OCI-LY3 (cell line): ENCODE data around the gene POLE3.

Experiments used
- H2AFZ ChIP-seq: fragments of 200-600, 300-600 bp; shearing (Covaris generic); 2 replicates; pipeline ENCODE4 v1.6.0; 2014; ENCODE audit warnings: antibody characterized with exemption, low read depth, low read length
- H3K27ac ChIP-seq: fragments of 200-600, 300-600 bp; sonication (generic); 2 replicates; pipeline ENCODE4 v1.5.1; 2014; ENCODE audit warnings: mild to moderate bottlenecking, low read length, moderate library complexity, mixed read lengths
- H3K27me3 ChIP-seq: fragments of 200-600, 300-600 bp; sonication (generic); 2 replicates; pipeline ENCODE4 v1.6.1; 2014; ENCODE audit warnings: low read depth, low read length, mixed read lengths
- H3K36me3 ChIP-seq: fragments of 200-600, 300-600 bp; sonication (generic); replicated peaks from 2 replicates; pipeline ENCODE3; 2014; ENCODE audit warnings: low read depth, low read length, mixed read lengths
- H3K4me1 ChIP-seq: fragments of 300-600, 200-600 bp; sonication (generic); 2 replicates; pipeline ENCODE4 v1.6.1; 2014; ENCODE audit warnings: low read length, mixed read lengths
- H3K4me2 ChIP-seq: fragments of 200-600, 300-600 bp; sonication (generic); 2 replicates; pipeline ENCODE4 v1.6.1; 2014; ENCODE audit warnings: low read length, mixed read lengths
- H3K4me3 ChIP-seq: fragments of 300-600, 200-600 bp; sonication (generic); 2 replicates; pipeline ENCODE4 v1.5.1; 2014; ENCODE audit warnings: antibody characterized with exemption, mild to moderate bottlenecking, low read length, moderate library complexity
- H3K79me2 ChIP-seq: fragments of 300-600, 200-600 bp; shearing (Covaris generic); 2 replicates; pipeline ENCODE4 v1.6.1; 2014; ENCODE audit warnings: mild to moderate bottlenecking, low read length, mixed read lengths
- H3K9ac ChIP-seq: fragments of 300-600, 200-600 bp; shearing (Covaris generic); 2 replicates; pipeline ENCODE4 v1.6.0; 2014; ENCODE audit warnings: mild to moderate bottlenecking, low read length, moderate library complexity
- H3K9me3 ChIP-seq: fragments of 200-600, 300-600 bp; shearing (Covaris generic); 2 replicates; pipeline ENCODE4 v1.6.1; 2014; ENCODE audit warnings: low read length, mixed read lengths; ENCODE audit not compliant: insufficient read depth
- H4K20me1 ChIP-seq: fragments of 200-600, 300-600 bp; sonication (generic); 2 replicates; pipeline ENCODE4 v1.6.1; 2016; ENCODE audit warnings: low read length, mixed read lengths; ENCODE audit not compliant: insufficient read depth
- EZH2phosphoT487 ChIP-seq: fragments of 200-600 bp; shearing (Covaris generic); IDR thresholded peaks from 2 replicates; pipeline ENCODE4 v1.6.1; 2018; ENCODE audit warnings: antibody characterized with exemption, mixed run types, low read depth
- TF ChIP-seq, protein P1 (sequence below): fragments of 200-600, 300-600 bp; sonication (generic); IDR thresholded peaks from 2 replicates; pipeline ENCODE4 v1.5.1; 2014; ENCODE audit warnings: antibody characterized with exemption, low read length, low read depth

The POLE3 gene

DNA sequence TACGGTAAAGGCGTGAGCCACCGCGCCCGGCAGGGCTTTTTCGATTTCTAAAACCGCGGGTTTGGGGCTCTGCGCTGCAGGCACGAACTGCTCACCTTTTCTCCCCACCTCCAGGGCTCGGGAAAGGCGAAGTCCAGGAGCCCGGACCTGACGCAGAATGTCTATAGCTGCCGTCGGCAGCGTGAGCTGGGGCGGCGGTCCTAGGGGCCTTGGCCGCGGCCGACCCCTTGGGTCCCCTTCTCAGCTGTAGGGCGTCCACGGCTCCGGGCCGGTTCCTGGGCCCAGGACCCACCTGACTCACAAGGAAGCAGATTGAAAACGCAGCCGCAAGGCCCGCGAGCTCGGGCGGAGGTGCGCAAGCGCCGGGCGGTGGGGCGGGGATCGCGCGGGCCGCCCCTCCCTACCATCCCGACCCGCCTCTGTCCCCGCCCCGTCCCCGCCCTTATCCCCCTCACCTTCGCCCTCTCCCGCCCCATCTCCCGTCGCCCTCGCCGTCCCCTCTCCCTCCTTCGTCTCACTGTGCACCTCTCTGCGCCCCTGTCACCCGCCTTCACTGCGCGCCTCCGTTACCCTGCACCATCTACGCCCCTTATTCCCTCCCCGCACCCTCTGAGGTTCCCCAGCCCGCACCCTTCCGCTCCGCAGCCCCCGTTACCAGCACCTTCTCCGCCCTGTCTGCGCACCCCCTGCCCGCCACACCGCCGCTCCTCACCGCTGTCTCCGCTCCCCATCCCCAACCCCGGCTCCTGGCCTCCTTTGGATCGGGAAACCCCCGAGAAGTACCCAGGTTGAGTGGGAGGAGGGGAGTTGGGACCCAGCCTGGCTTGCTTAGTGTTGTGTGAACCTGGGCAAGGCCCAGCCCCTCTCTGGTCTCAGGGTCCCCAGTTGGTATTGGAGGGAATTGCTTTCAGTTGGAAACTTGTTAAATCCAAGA lies 33.6 kb downstream of the POLE3 start, which contains the start of gene HDHD3:
HDHD3 (minus strand) TSS at position 353 of the 934 bp plus-strand sequence. CDS start 2,632 bp downstream, outside the sequence.
- peaks cover 43% of the 10 kb centered on the region for H3K4me1 ChIP-seq
- peak within 1 kb of the TSS; percentile 36; the same call in 1 of the 2 replicates for H2AFZ ChIP-seq
- peak within 1 kb of the TSS; percentile 88 for H3K4me3 ChIP-seq
- H3K4me2 ChIP-seq = peak within 1 kb of the TSS; percentile 74
- no peak for TF ChIP-seq EZH2phosphoT487
- TF ChIP-seq, protein P1, sequence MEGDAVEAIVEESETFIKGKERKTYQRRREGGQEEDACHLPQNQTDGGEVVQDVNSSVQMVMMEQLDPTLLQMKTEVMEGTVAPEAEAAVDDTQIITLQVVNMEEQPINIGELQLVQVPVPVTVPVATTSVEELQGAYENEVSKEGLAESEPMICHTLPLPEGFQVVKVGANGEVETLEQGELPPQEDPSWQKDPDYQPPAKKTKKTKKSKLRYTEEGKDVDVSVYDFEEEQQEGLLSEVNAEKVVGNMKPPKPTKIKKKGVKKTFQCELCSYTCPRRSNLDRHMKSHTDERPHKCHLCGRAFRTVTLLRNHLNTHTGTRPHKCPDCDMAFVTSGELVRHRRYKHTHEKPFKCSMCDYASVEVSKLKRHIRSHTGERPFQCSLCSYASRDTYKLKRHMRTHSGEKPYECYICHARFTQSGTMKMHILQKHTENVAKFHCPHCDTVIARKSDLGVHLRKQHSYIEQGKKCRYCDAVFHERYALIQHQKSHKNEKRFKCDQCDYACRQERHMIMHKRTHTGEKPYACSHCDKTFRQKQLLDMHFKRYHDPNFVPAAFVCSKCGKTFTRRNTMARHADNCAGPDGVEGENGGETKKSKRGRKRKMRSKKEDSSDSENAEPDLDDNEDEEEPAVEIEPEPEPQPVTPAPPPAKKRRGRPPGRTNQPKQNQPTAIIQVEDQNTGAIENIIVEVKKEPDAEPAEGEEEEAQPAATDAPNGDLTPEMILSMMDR = no peak
- H3K9ac ChIP-seq = peak within 1 kb of the TSS; percentile 83
- H4K20me1 ChIP-seq = no peaks in the 10 kb centered on the region; the same call in 1 of the 2 replicates
- H3K27me3 ChIP-seq = no peaks in the 10 kb centered on the region
- peaks cover 31% of the 10 kb centered on the region for H3K36me3 ChIP-seq
- no peaks in the 10 kb centered on the region for H3K9me3 ChIP-seq
- peak within 1 kb of the TSS; percentile 44 for H3K27ac ChIP-seq
- peaks cover 11% of the 10 kb centered on the region for H3K79me2 ChIP-seq

DNA sequence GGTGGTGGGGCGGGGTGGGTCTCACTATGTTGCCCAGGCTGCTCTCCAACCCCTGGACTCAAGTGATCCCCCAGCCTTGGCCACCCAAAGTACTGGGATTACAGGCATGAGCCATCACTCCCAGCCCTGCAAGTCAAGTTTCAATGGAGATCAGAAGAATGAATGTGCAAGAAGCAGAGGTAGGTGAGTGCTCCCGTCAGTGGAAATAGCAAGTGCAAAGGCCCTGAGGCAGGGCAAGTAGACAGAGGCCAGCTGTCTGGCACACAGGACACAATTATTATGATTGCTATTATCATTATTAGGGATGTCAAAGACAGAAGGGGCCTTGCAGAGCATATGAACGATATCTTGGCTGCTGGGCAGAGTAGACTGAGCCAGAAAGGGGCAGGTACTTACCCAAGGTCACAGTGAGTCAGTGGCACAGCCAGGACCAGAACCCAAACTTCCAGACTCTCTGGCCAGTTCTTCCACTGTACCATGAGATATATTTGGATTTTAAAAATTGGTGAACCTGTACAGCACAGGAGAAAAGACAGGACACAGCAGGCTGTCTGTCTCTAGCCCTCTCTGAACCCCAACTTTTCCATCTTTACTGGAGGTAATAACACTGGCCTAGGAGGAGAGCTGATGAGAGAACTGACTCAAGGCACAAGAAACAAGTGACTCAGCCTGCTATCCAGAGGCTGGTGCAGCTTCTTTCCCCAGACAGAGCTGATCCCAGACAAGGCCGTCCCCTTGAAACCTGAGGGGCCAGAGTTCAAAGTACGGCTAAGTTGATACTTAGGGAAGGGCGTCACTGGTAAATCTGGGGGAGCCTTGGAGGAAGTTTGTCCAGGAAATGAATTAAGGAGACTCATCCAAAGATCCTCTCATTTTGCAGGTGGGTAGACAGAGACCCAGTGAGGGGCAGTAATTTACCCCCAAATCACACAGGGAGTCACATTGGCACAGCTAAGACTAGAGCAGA lies 35.1 kb downstream of the POLE3 start:
- Histone ChIP-seq H3K27me3 (no peaks in the 10 kb centered on the region), H3K9me3 (no peaks in the 10 kb centered on the region), H3K36me3 (peaks cover 32% of the 10 kb centered on the region), H3K27ac (no peak overlapping the region), H3K79me2 (peaks cover 11% of the 10 kb centered on the region), H3K4me2 (peak overlapping the region; percentile 60), H3K4me3 (peak overlapping the region; percentile 88), H3K4me1 (peaks cover 32% of the 10 kb centered on the region), H2AFZ (no peak overlapping the region), H4K20me1 (no peaks in the 10 kb centered on the region; the same call in 1 of the 2 replicates), H3K9ac (no peak overlapping the region)
- TF ChIP-seq EZH2phosphoT487 = no peak
- TF ChIP-seq, protein P1 = no peak

DNA sequence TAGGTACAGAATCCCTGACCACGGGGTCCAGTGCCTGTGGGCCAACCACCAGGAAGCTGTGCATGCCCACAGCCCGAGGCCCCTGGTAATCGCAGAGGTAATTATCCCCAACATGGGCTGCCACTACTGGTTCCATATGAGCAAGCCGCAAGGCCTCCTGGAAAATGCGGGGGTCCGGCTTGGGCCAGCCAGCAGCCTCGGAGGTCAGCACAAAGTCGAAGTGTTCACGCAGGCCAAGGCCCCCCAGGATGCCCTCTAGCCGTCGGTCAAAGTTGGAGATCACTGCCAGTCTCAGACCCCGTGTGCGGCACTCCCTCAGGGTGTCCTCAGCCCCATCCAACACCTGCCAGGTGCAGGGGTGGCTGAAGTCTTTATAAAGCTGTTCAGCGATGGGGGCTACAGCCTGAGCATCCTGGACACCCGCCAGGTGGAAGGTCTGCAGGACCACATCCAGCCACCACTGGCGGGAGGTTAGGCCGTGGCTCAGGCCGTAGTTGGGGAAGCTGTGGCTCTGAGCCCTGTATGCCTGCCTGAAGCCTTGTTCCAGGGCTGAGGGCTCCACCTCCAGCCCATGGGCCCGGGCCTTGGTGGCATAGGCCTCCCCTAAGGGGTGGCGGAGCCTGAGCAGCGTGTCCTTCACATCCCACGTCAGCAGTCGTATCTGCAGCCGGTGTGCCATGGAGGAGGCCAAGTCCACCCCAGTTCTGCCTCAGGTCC lies 36.6 kb downstream of the POLE3 start:
- Histone ChIP-seq H3K79me2 (peaks cover 11% of the 10 kb centered on the region), H3K9ac (no peak overlapping the region), H3K27me3 (no peaks in the 10 kb centered on the region), H3K9me3 (no peaks in the 10 kb centered on the region), H3K27ac (no peak overlapping the region), H3K4me1 (peaks cover 17% of the 10 kb centered on the region), H3K4me3 (no peak overlapping the region), H2AFZ (no peak overlapping the region), H4K20me1 (no peaks in the 10 kb centered on the region; the same call in 1 of the 2 replicates), H3K36me3 (peaks cover 32% of the 10 kb centered on the region), H3K4me2 (no peak overlapping the region)
- TF ChIP-seq, protein P1 = no peak
- TF ChIP-seq EZH2phosphoT487 = no peak
